Measurements from ENCODE around the gene UNC79. TPM values are rescaled to one million over a fixed set of nuclear protein-coding genes. Genes with fewer than 3 reads are reported as not detected.

The UNC79 gene
- total and polyA plus RNA-seq, 10 of the 15 experiments (the other 5 are each of a cell fraction or from before 2014, with no cell fraction given), result 0.04 to 0.29 (median 0.14) TPM

DNA sequence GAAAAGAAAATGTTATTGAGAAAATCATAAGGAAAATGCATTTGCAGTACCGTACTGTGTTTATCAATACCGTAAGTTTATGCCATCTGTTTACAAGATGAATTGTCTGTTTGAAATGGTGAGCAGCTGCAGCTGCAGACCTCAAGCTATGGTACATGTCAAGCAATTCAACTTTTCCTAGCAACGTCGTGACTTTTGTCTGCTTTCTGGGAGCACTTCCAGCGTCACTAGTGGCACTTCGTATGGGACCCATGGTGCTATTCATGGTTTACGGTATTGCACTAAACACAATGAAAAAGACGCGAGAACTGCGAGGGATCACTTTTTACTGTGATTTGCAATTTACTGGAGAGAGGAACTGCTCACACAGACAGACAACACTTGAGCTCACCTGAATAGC is 160.8 kb downstream of the UNC79 start:
- no peaks in the 10 kb centered on the region for H3K79me2 ChIP-seq (ENCODE audit: control insufficient read depth, insufficient read depth, low read length)
- TF ChIP-seq HDAC6 (IDR thresholded peaks at IDR 0.05; ENCODE audit: unreplicated experiment) (no peak), SMC3 (IDR thresholded peaks at IDR 0.05; ENCODE audit: borderline replicate concordance, low read length) (no peak), ZBTB40 (IDR thresholded peaks at IDR 0.05; ENCODE audit: borderline replicate concordance) (no peak), ZZZ3 (IDR thresholded peaks at IDR 0.05; ENCODE audit: control insufficient read depth, insufficient read length, low read depth) (no peak), RAD51 (IDR thresholded peaks at IDR 0.05) (no peak), FOXM1 (IDR thresholded peaks at IDR 0.05; ENCODE audit: low read depth, low read length) (no peak), ZNF217 (IDR thresholded peaks at IDR 0.05) (no peak), NBN (IDR thresholded peaks at IDR 0.05) (no peak), PML (IDR thresholded peaks at IDR 0.05; ENCODE audit: low read length) (no peak), ZBED1 (IDR thresholded peaks at IDR 0.05; ENCODE audit: borderline replicate concordance) (no peak), ASH2L (IDR thresholded peaks at IDR 0.05; ENCODE audit: borderline replicate concordance, low read depth) (no peak), PAX5 (IDR thresholded peaks at IDR 0.05; ENCODE audit: borderline replicate concordance, low read depth, low read length) (no peak), NR2C2 (IDR thresholded peaks at IDR 0.05; ENCODE audit: borderline replicate concordance, control insufficient read depth, insufficient read length, low read depth) (no peak), ELK1 (IDR thresholded peaks at IDR 0.05; ENCODE audit: low read depth, low read length) (no peak)
- in situ Hi-C loops (cut with MboI) (no loop called here), intact Hi-C loops (cut with micrococcal nuclease; ENCODE audit: unreplicated experiment) (no loop called here)
- no peaks in the 10 kb centered on the region for H3K9me3 ChIP-seq (replicated peaks; ENCODE audit: control insufficient read depth, insufficient read depth, low read length)
- H3K4me2 ChIP-seq (ENCODE audit: control insufficient read depth, insufficient read depth), result no peak overlapping the region
- no peak overlapping the region for H2AFZ ChIP-seq (ENCODE audit: control insufficient read depth, low read depth, low read length)
- POLR2A ChIA-PET, result no interaction called here
- no peak overlapping the region for H3K4me3 ChIP-seq
- RAD21 ChIA-PET (ENCODE audit: unreplicated experiment), result no interaction called here
- WGBS (ENCODE audit: insufficient coverage, insufficient replicate concordance, low lambda C conversion rate, missing lambda C conversion rate), result 76% methylated on average over 10 of the region's 10 CpGs
- FAIRE-seq, result no peak
- no peaks in the 10 kb centered on the region for H3K36me3 ChIP-seq (ENCODE audit: control insufficient read depth in 2 of 2, insufficient read depth in 2 of 2, low read length in 1 of 2)
- SMC1A ChIA-PET (ENCODE audit: uncharacterized antibody, unreplicated experiment), result interaction anchor here (0.8 to 1.8 kb wide), 4 partner anchors 12 to 347 kb away, joined by 3 to 9 read pairs (median 3); no protein-coding TSS in a partner anchor
- no peak overlapping the region for H3K9ac ChIP-seq (ENCODE audit: control insufficient read depth, insufficient read depth, low read length)
- BruUV-seq (replicated peaks), result no TSS peak
- CTCF ChIA-PET, result interaction anchor here (0.7 kb wide), 1 partner anchor 91 kb away, joined by 3 read pairs; no protein-coding TSS in a partner anchor
- ATAC-seq, result no peak
- DNase-seq (ENCODE audit: low read depth, low spot score), result no peak
- no peak overlapping the region for H3K27ac ChIP-seq (ENCODE audit: control insufficient read depth, insufficient read depth)
- no peaks in the 10 kb centered on the region for H3K4me1 ChIP-seq (ENCODE audit: control insufficient read depth, insufficient read depth, low read length)
- no peaks in the 10 kb centered on the region for H4K20me1 ChIP-seq (ENCODE audit: control insufficient read depth, insufficient read depth)
- H3K27me3 ChIP-seq (replicated peaks in 1 of 2; ENCODE audit: control insufficient read depth in 2 of 2, insufficient read depth in 2 of 2, low read length in 1 of 2), result no peaks in the 10 kb centered on the region
